GM19372 (cell line): Measurements from ENCODE around the gene NAXD.
"Not testable (repeated sequence)": the region's sequence is repeated elsewhere in the genome, so short reads cannot be mapped to it uniquely, and the experiment has no call there.

Source experiments
- ATAC-seq: cut with Tn5 transposase; IDR thresholded peaks from one replicate; pipeline ENCODE4 v1.9.1; 2021; ENCODE audit warnings: mild to moderate bottlenecking, low read depth, moderate library complexity; ENCODE audit not compliant: unreplicated experiment

NAXD gene

GRCh38 chr13:110662091-110662490 lies 46.7 kb downstream of the NAXD start:
- no peak for ATAC-seq

DNA sequence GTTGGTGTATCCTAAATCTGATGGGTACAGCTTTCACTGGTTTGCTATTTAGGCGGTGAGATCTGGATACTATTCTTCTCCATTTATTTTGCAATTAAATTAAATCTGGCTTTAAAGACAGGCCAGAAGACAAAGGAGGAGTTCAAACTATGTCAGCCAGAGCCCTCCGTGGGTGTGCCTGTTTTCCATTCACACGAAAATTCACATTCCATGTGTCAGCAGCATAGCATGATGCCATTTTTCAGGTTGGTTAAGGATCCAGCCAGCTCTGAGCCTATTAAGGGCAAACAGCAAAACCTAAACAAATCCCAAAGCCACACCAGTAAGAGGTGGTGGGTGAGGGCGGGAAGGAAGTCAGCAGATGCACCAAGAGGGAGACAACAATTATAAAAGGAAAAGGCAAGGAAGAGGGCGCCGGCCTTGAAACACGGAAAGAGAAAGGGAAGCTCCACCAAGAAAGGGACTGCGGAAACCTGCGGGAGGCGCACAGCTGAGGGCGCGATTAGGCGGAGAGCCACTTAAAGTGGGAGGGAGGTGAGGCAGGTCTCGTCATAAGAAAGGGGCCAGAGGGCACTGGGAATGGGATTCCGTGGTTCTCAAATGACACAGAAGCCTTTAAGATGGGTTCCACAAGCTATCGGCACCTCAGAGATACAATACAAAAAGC lies 47.6 kb downstream of the NAXD start:
- ATAC-seq: no peak

DNA sequence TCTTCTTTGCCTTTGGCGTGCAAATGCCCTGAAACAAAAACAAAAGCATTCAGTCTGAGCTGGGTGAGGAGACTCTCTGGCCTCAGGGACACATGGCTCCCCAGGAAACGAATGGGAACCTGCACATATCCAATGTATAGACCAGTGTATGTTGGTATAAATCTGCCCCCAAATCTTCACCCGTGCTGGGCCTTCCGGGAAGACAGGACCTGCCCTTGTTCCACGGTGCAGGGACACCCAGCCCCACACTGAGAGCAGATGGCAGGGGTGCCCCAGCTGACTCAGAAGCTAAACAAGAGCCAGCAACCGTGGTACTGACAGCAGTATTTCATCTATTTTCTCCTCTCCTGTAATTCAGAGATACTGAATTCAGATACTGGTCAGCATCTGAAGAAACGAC lies 48.1 kb downstream of the NAXD start:
- ATAC-seq: no peak

GRCh38 chr13:110664041-110664440 lies 48.7 kb downstream of the NAXD start:
- no peak for ATAC-seq

- no peak for ATAC-seq
These were observed 49.3 kb downstream of the NAXD start for GRCh38 chr13:110664673-110665072.

- ATAC-seq: no peak
These were observed 50.3 kb downstream of the NAXD start for GRCh38 chr13:110665491-110666254.

GRCh38 chr13:110666255-110666533 lies 50.8 kb downstream of the NAXD start:
- no peak for ATAC-seq

- no peak for ATAC-seq
These were observed 53.7 kb downstream of the NAXD start for GRCh38 chr13:110669036-110669435.

- not testable (repeated sequence) for ATAC-seq
These were observed 54.5 kb downstream of the NAXD start for GRCh38 chr13:110669814-110670213.

DNA sequence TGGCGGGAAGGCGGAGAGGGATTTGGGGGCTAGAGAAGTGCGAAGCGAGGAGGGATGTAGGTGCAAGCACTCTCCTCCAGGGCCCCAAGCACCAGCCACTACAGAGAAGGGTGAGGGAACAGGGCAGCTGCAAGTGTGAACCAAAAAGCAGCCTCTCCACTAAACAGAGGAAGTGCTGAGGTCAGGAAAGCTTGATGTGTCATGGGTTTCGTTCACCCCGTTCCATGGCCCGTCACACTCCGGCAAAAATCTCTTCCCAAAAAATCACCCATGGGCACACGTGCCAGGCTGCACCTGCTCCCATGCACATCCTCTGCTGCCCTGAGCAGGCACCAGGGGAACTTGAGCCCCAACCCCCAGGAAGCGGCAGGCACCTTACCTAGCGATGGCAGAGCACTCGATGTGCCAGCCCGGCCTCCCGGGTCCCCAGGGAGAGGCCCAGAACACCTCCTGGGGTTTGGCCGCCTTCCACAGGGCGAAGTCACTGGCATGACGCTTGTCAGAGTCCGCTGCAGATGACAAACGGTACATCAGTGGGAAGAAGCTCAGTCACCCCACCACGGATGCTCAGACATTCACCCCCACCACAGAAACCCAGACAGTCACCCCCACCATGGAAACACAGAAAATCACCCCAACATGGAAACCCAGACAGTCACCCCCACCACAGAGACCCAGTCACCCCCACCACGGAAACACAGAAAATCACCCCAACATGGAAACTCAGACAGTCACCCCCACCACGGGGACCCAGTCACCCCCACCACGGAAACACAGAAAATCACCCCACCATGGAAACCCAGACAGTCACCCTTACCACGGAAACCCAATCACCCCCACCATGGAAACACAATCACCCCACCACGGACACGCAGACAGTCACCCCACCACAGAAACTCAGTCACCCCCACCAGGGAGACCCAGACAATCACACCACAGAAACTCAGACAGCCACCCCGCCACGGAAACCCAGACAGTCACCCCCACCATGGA lies 61.5 kb downstream of the NAXD start:
- ATAC-seq: peak; percentile 70

DNA sequence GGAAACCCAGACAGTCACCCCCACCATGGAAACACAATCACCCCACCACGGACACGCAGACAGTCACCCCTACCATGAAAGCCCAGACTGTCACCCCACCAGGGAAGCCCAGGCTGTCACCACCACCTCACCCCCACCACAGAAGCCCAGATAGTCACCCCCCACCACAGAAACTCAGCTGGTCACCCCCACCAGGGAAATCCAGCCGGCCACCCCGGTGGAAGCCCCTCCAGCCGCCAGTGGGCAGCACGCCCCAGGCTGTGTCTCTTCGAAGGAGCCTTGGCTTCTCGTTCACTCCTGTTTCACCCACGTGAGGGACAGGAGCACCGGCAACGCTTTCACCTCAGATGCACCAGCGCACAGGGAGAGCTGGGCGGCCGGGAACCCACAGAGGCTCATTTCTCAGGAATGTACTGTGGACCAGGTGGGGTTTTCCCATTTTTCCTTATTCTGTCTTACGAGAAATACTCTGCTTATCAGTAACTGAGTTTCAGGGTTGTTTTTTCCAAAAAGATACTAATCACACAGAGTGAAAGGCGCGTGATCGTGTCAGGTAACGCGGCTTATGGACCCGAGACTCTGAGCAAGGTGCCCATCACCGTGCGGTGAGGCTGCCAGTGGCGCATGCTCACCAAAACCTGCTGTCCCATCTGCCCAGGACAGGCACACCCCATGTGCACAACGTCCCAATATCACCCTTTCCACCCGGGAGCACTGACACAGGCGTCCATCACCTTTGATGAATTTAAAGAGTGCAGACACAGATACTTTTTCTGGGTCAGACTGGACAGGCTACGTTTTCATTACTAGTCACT lies 62.6 kb downstream of the NAXD start:
- no peak for ATAC-seq

DNA sequence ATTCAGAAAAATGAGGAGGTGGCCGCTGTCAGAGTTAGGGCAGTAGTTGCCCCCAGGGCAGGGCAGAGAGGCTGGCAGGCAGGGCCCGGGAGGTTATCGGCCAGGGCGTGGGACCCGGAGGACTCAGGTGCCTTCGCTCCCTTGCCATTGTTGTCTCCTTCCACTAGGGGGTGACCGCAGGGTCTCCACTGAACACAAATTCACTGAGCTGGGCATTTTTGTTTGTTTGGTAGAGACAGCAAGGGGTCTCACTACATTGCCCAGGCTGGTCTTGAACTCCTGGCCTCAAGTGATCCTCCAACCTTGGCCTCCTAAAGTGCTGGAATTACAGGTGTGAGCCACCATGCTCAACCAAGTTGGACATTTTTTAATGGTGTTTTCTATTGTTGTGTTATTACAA lies 65.5 kb downstream of the NAXD start:
- no peak for ATAC-seq

DNA sequence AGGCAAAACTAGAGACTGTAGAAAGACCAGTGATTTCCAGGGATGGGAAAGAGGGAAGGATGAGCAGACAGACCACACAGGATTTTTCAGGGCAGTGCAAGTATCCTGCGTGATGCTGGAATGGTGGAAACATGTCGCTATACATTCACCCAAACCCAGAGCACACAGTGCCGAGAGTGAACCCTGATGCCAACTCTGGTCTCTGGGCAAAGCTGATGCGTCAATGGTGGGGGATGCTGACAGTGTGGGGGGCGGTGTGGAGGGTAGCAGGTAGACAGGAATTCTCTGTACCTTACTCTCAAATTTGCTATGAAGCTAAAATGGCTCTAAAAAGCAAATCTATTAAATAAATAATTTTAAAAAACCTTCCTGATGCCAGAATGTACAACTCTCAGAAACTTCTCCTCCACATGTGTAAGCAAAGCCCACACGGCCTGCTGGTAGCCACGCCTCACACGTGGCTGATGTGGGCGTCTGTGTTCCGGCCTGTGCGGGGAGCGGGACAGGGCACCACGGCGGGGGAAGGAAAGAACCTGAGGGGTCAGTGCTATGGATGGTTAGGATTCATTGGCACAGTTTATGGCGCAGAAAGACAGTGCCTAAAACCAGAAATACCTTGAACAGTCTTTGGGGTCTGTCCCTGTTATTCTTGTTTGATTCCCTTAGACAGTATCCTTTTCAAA lies 66.7 kb downstream of the NAXD start:
- no peak for ATAC-seq

GRCh38 chr13:110682746-110683145 lies 67.4 kb downstream of the NAXD start:
- no peak for ATAC-seq

DNA sequence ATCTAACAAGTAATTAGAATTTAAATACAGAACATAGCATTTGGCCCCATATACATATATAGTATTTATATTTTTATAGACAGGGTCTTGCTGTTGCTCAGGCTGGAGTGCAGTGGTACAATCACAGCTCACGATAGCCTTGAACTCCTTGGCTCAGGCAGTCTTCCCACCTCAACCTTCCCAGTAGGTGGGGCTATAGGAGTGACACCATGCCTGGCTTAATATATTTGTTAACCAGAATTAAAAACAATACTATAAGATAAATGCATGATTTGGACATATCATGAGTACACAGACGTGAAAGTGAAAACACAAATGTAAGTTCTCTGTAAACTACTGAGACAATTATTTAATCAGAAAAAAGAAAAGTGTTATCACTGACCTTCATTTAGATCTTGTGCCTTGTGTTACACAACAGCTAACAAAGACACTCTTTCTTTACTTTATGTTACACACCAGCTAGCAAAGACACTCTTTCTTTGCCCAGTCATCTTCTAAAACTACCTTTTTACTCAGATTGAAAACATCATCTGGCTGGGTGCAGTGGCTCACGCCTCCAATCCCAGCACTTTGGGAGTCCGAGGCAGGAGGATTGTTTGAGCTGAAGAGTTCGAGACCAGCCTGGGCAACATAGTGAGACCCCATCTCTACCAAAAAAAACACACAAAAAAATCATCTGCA lies 68.0 kb downstream of the NAXD start:
- ATAC-seq: no peak

DNA sequence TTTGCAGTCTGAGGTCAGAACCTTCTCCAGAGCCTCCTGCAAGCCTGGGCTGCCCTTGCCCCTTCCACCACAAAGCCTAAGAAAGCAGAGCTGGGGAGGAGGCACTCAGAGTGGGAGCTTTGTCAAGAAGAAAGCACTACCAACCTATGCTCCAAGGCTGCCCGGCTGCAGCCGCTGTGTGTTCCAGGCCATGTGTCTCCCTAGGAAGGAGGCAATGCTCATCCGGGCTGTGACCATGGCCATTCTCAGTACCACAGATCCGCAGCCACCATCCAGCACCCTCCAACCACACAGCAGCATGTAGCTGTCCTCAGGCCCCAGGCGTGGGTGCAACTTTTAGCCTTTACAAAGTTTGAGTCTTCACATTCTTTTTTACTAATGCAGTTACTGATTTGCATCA lies 68.6 kb downstream of the NAXD start:
- ATAC-seq: no peak

GRCh38 chr13:110684388-110685056 lies 69.2 kb downstream of the NAXD start:
- ATAC-seq: no peak

DNA sequence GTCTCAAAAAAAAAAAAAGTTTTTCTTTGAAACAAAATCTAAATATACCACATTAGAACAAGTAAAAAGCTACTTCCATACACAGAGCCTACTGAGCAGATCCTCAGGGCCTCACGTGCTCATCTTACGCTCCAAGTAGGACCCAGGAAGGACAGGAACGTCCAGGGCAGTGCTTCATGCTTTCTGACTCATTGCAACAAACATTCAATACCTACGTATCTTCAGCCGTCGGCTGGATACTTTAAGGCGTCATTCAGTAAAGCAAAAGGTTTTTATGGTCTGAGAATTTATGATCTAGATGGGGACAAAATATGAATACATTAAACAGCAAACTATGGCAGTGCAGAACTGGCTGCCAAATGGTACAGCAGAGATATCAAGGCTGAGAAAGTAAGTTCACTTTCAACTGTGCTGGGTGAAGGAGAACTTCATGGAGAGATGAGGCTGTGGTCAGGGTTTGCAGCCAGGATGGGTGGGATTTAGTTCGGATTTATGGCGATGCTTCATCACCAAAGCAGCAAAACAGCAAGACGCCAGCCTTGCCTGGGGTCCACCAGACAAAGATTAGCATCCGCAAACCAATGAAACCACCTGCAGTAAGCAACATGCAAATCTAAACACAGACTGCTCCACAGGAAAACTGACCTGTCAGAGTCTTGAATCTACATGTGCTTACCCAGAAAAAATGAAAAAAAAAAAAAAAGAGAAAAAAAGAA lies 70.1 kb downstream of the NAXD start:
- ATAC-seq: no peak
